ENCODE results near the gene PDE8A. TPM values are rescaled to one million over a fixed set of nuclear protein-coding genes. Genes with fewer than 3 reads are reported as not detected.
A peak's percentile ranks its signal among the peaks of the same experiment; 100 is the strongest.
"Not testable (repeated sequence)": the region's sequence is repeated elsewhere in the genome, so short reads cannot be mapped to it uniquely, and the experiment has no call there.

Gene PDE8A
- total RNA-seq, 1 donor from 2014 or later: 22.8 TPM

DNA sequence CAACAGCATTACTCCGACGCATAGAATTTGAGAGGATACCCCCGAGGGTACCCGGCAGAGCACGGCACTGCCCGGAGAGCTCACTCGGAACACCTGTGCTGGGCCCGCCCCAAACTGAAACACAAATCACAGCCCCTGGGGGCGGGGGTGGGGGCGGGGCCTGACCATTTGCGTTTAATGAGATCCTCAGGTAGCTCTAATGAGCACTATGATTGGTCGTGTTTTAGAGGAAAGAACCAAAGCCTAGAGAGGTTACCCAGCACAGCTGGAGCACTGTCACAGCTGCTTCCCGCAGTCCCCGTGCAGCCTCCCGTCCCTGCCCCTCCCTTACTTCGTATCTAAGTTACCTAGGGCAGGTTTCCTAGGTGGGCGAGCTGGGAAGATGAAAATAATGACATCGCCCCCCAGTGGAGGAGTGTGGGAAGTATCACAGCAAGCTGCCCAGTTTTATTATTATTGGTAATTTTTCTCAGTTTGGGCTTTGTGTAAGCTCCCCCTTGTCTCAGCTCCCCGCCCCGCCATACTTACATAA lies 187.1 kb downstream of the PDE8A start:
- DNase-seq (ENCODE audit: low read depth, low spot score): no peak

DNA sequence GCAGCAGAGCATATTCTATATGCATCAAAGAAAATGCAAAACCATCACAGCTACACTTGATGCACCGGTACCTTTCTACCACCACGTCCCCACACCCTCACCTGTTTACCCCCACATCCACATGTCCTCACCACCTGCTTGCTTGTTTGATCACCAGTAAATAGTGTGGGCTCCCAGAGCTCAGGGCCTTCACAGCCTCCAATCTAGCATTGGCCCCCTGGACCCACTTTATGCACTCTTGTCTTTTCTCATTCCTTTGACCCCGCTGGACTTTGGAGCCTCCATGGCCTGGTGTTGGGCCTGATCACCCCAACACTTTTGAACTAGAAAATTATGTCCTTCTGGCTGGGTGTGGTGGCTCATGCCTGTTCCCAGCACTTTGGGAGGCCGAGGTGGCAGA lies 190.1 kb downstream of the PDE8A start:
- no peak for DNase-seq (ENCODE audit: low read depth, low spot score)

DNA sequence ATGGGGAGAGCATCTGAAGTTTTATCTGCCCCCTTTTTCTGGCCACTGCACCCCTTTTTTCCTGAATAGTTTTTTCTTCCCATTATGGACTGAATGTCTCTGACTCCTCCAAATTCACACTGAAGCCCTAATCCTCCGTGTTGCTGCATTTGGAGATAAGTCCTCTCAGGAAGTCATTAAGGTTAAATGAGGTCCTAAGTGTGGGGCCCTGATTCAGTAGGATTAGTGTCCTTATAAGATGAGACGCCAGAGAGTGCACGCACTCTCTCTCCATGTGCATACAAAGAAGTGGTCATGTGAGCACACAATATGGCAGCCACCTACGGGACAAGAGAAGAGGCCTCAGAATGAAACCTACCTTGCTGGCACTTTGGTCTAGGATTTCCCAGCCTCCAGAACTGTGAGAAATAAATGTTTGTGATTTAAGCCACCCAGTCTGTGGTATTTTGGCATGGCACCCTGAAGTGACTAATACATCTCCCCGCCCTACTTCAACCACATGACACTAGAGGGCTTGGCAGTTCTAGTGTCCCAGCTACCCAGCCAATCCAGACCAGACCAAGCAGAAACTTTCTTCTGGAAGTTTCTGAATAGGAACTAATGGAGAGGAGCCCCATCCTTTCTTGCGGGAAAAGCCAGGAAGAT lies 191.3 kb downstream of the PDE8A start:
- no peak for DNase-seq (ENCODE audit: low read depth, low spot score)

DNA sequence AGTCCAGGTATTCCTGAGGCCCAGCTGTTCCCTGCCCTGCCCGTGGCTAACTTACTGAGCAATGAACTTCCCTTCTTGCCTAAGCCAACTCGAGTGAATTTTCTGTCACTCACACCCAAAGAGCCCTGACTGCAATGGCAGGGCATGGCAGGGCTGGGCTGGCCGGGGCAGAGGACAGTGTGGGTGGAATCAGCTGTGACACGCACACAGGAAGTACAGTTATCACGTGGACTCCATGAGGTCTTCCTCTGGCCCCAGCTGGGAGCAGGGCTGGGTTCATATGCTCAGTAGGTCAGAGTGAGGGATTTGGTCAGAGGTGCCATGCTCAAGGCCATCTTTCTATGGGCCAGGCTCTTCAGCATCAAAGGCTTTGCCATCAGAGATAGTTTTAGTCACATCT lies 192.0 kb downstream of the PDE8A start:
- not testable (repeated sequence) for DNase-seq (ENCODE audit: low read depth, low spot score)

DNA sequence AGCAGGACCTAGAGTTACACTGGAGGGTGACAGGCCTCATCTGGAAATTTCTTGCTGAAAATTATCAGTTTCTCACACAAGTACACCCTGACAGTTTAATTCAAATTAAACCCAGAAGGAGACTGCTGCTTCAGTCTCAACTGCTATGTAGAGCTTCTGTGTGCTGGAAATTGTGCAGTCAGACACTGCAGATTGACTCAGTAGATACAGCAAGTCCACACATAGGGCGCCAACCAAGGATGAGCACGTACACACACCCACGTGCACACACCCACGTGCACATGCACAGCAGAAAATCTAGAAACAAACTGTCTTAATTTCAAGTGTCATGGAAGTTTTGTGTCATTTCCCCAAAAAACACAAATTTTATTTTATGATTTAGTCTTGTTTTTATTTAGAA lies 192.9 kb downstream of the PDE8A start:
- DNase-seq (ENCODE audit: low read depth, low spot score): no peak

DNA sequence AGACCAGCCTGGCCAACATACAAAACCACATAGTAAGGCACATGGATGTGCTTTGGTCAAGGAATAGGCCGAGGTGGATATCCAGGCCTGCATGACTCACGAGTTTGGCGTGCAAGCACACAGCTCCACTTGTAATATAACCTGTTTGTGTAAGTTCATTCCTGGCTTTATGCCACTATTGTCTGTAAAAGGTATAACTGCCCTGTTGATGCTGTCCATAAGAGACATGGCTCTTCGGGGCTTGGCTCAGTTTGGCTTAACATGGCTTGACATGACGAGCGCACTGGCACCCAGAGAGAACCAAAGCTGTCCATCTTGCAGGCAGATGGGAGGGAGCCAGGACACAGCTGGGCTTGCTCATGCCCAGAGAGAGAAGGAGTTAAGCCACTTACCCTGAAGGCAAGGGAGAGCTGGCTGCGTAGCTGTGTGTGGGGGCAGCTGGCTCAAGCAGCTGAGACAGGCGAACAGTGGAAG lies 195.4 kb downstream of the PDE8A start:
- DNase-seq (ENCODE audit: low read depth, low spot score): peak; percentile 41

DNA sequence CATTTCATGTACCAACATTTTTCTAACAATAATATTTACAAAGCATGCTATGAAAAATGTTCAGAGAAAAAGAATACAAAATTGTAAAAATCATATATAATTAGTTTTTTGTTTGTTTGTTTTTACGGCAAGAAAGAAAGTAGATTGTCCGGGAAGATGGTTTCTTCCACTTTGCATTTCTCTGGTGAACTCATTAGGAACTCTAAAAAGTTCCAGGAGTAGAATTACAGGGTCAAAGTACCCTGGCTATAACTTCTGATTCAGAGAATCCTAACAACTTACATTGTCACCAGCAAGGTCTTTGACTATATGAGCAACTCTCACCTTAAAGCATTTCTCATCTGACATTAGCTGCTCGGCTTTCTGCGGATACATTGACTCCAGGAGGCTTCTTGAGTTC lies 196.7 kb downstream of the PDE8A start:
- no peak for DNase-seq (ENCODE audit: low read depth, low spot score)

DNA sequence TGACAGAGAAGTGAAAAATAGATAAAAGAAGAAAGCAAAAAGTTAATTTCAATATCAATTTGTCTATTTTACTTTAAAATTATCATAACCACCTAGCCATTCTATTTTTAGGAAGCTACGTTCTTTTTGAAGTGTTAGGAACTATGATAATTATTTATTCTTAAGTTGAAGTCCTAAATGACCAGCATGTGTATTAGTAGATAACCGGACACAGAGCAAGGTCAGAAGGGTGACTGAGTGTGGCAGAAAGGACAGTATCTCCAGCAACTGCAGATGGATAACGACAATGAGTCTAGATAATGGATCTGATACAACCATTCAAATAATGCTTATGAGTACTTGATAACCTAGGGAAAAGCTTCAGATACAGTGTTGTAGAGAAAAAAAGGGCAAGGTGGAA lies 198.0 kb downstream of the PDE8A start:
- no peak for DNase-seq (ENCODE audit: low read depth, low spot score)

DNA sequence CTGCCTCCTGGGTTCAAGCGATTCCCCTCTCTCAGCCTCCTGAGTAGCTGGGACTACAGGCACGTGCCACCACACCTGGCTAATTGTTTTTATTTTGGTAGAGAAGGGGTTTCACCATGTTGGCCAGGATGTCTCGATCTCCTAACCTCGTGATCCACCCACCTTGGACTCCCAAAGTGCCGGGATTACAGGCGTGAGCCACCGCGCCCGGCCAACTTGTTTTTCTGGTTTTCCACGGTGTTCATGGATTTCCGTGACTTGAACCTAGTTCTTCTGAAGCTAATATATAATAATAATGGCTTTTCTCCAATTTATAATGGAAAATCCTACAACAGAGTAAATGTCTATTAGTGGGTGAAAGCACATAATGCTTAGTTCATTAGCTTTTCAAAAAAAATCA lies 203.7 kb downstream of the PDE8A start:
- not testable (repeated sequence) for DNase-seq (ENCODE audit: low read depth, low spot score)

DNA sequence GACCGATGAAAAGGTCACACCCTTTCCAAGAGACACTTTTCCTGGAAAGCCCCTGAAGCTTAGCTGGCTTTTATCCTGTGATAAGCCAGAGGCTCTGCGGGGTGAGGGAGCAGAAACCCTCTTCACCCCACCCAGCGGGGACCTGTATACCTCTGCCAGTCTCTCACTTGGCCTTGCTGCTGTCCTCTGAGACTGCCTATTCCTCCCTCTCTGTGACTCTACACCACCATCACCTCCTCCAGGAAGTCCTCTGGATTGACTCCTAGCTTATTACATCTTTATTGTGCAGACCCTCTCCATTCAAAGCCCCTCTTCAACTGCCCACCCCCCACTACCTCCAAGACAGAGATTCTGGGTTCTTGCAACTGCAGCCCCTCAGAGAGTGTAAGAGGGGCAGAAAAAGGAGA lies 206.5 kb downstream of the PDE8A start:
- DNase-seq (ENCODE audit: low read depth, low spot score): not testable (repeated sequence)

Other genes with a start within 250 kb of the PDE8A start
- 3.9 and 4.0 TPM in 2 replicates for gene ZNF592, start 233.3 kb upstream of the PDE8A start, total RNA-seq
- gene ALPK3, start 164.5 kb upstream of the PDE8A start, total RNA-seq: 13.5 and 21.3 TPM in 2 replicates
- gene SLC28A1, start 97.2 kb upstream of the PDE8A start, total RNA-seq: not detected in 2 replicates

Measured in pulmonary artery endothelial cell (primary cell).